ENCODE measurements around the gene SEPTIN7. TPM values are rescaled to one million over a fixed set of nuclear protein-coding genes. Genes with fewer than 3 reads are reported as not detected.

SEPTIN7 gene
- total RNA-seq: 100 to 1,000 TPM; 228 to 240 TPM

DNA sequence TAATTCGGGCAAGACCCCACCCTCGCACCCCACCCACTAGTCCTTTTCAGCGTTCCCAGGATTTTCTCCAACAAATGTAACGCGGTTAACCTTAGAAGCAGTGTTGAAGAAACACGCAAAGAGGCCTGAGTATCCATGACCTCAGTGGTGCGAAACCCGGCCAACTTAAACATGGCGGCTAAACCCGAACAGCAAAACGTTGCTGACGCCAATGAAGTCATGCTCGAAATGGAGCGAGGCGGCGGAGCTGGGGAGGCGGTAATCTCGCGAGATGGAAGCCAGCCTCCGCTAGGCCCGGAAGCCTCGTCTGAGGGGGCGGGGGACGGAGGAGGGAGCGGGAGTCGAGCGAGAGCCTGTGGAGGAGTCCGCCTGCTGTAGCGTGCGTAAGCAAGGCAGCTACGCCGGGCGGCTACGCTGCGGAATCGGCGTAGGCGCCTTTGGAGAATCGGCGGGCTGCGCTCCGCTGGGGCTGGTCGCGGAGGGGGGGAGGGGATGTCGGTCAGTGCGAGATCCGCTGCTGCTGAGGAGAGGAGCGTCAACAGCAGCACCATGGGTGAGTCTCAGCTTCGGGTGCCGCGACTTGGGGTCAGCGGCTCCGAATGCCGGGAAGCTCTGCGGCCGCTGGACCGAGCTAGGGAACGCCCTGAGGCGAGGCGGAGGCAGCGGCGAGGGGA is at the start of gene SEPTIN7:
SEPTIN7 (plus strand) TSS at position 340 of the 674 bp plus-strand sequence; CDS start at position 493, 153 bp downstream.

Other genes starting within 250 kb of the SEPTIN7 start
- gene HERPUD2, start 105.9 kb upstream of the SEPTIN7 start, total RNA-seq: 10 to 100 TPM; 38.0 to 39.8 TPM